ENCODE data around the gene LGI1. TPM values are rescaled to one million over a fixed set of nuclear protein-coding genes. Genes with fewer than 3 reads are reported as not detected.

LGI1 gene
- total RNA-seq, 3 donors from 2014 or later, result not detected

GRCh38 chr10:93746844-93747284, 10.9 kb upstream of the LGI1 start:
- ATAC-seq (no peak), DNase-seq (no peak)
- Mint-ChIP-seq H3K9me3 (no peaks in the 10 kb centered on the region), H3K4me1 (ENCODE audit: low read depth) (peaks cover 3% of the 10 kb centered on the region), H3K4me3 (no peak overlapping the region), H3K27me3 (ENCODE audit: low read depth) (peaks cover 4% of the 10 kb centered on the region), H3K36me3 (ENCODE audit: insufficient read depth) (no peaks in the 10 kb centered on the region)

DNA sequence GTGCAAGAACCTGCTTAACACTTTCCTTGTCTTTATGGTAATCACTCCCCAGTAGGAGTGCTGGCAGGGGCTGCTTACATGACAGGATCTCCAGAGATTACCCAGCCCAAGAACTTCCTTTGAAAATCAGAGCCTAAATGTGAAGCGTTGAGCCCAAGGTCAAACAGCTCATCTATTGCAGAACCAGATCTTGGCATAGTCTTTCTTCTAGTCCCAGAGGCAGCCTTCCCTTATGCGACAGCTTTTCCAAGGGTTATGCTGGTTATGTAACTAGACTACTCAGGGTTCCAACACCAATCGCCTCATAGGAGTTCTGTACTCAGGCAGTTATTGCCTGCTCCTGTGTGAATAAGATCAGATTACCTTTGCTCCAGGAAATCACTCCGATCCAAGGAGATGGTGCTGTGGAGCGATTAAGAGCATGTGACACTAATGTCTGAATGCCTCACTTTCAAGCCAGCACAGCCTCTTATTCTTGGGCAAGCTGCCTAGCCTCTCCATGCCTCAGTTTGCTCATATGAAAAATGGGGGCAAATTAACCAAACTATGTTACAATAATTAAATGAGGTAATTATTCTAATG, 8.4 kb upstream of the LGI1 start:
- Mint-ChIP-seq H3K36me3 (ENCODE audit: insufficient read depth) (no peaks in the 10 kb centered on the region), H3K4me3 (no peak overlapping the region), H3K9me3 (no peaks in the 10 kb centered on the region), H3K27me3 (ENCODE audit: low read depth) (peaks cover 4% of the 10 kb centered on the region), H3K4me1 (ENCODE audit: low read depth) (peaks cover 2% of the 10 kb centered on the region)
- ATAC-seq (no peak), DNase-seq (no peak)

- no peak for ATAC-seq
- DNase-seq, result no peak
- Mint-ChIP-seq H3K27me3 (ENCODE audit: low read depth) (peaks cover 7% of the 10 kb centered on the region), H3K36me3 (ENCODE audit: insufficient read depth) (no peaks in the 10 kb centered on the region), H3K9me3 (no peaks in the 10 kb centered on the region), H3K4me1 (ENCODE audit: low read depth) (peaks cover 2% of the 10 kb centered on the region), H3K4me3 (no peak overlapping the region)
These were observed 6.6 kb upstream of the LGI1 start for GRCh38 chr10:93751124-93751523.

DNA sequence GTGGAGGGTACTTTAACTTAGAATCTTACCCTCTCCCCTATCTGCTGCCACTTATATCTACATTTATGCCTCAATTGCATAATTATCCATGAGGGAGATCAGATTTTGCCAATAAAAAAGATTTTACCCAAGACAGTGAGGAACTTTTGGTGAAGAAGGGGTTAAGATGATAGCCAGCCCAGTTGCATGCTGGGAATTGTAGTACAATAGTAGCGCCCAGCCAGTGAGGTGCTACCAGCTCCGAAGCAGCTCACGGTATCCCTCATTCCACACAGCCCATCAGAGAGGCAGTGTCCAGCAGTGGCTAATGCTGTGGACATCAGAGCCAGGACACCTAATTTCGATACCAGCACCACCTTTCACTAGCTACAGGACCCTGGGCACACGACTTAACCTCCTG, 5.9 kb upstream of the LGI1 start:
- Mint-ChIP-seq H3K9me3 (no peaks in the 10 kb centered on the region), H3K4me3 (no peak overlapping the region), H3K4me1 (ENCODE audit: low read depth) (peaks cover 2% of the 10 kb centered on the region), H3K36me3 (ENCODE audit: insufficient read depth) (no peaks in the 10 kb centered on the region), H3K27me3 (ENCODE audit: low read depth) (peaks cover 11% of the 10 kb centered on the region)
- no peak for DNase-seq
- peak in 1 of 2 donors; percentile 56 for ATAC-seq

DNA sequence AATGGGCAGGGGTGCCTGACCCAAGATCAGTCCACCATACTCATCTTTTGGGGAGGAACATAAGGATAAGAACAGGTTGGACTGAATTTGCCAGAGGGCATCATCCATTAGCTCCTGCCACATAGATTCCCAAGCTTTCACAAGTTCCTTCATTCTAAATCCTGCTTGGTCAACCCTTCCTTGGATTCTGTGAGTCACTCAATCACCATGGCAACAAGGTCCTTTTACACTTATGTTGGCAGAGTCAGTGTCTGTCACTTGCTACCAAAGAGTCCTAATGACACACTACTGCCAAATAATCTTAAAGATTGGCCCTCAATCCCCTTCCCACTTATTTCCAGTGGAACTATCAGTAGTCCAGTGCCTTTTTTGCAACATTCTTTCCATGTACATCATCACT, 5.0 kb upstream of the LGI1 start:
- Mint-ChIP-seq H3K36me3 (ENCODE audit: insufficient read depth) (no peaks in the 10 kb centered on the region), H3K4me1 (ENCODE audit: low read depth) (peaks cover 3% of the 10 kb centered on the region), H3K9me3 (no peaks in the 10 kb centered on the region), H3K27me3 (ENCODE audit: low read depth) (peaks cover 14% of the 10 kb centered on the region), H3K4me3 (no peak overlapping the region)
- no peak for DNase-seq
- ATAC-seq, result no peak

- H3K4me1 Mint-ChIP-seq (ENCODE audit: low read depth), result peaks cover 9% of the 10 kb centered on the region
- no peak overlapping the region for H3K4me3 Mint-ChIP-seq
- H3K36me3 Mint-ChIP-seq (ENCODE audit: insufficient read depth), result no peaks in the 10 kb centered on the region
- DNase-seq, result no peak
- ATAC-seq, result no peak
- H3K27me3 Mint-ChIP-seq (ENCODE audit: low read depth), result peaks cover 24% of the 10 kb centered on the region
- no peaks in the 10 kb centered on the region for H3K9me3 Mint-ChIP-seq
These were observed 4.0 kb upstream of the LGI1 start for GRCh38 chr10:93753621-93754250.

- Mint-ChIP-seq H3K36me3 (ENCODE audit: insufficient read depth) (no peaks in the 10 kb centered on the region), H3K9me3 (no peaks in the 10 kb centered on the region), H3K4me3 (no peak overlapping the region), H3K27me3 (ENCODE audit: low read depth) (peaks cover 28% of the 10 kb centered on the region), H3K4me1 (ENCODE audit: low read depth) (peaks cover 9% of the 10 kb centered on the region)
- ATAC-seq, result no peak
- no peak for DNase-seq
These were observed 3.0 kb upstream of the LGI1 start for GRCh38 chr10:93754761-93755160.

DNA sequence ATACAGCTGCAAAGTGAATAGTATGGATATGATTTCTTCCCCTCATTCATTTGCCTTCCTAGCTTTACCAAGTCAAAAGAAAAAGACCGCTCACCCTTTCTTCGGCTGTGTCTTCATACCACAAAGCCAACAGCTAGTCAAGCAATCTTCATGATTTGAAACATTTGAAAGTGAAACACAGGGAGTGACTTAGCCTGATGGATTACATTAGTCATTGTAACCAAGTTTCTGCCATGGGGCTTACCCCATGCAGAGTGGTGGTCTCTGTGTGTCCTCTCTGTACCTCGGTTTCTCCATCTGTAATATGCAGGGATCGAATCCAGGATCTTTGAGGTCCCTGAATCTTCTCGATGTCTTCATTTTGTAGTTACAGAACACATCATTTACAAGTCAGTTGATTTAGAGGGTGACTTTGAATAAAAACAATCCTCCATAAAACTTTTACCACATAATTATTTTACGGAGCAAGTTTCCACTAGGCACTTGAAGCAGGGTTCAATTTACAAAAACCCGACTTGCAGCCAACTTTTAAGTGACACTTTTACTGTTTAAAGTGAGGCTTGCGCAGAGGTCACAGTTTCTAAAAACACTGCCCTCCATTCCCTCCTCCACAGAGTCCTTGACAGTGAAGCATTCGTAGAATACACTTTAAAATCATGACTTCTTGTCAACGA, 2.2 kb upstream of the LGI1 start:
- DNase-seq (no peak), ATAC-seq (no peak)
- no peaks in the 10 kb centered on the region for H3K9me3 Mint-ChIP-seq
- H3K36me3 Mint-ChIP-seq (ENCODE audit: insufficient read depth), result no peaks in the 10 kb centered on the region
- no peak overlapping the region for H3K4me3 Mint-ChIP-seq
- peaks cover 9% of the 10 kb centered on the region for H3K4me1 Mint-ChIP-seq (ENCODE audit: low read depth)
- H3K27me3 Mint-ChIP-seq (ENCODE audit: low read depth), result peaks cover 31% of the 10 kb centered on the region

DNA sequence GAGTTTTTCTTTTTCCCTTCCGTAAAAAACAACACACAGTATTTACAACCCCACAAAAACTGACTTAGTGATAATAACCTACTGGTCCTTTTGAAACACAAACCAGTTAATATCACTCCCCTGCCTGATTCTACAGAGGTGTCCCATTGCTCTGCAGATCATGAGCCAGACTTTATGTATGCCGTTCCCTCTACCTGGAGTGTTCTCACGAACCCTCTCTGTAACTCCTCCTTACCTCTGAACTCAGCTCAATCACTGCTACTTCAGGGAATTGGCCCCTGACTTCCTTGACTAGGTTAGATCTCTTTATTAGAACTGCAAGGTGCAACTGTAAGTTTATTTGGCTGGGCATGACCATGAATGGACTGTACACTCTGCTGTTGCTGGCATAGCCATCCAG, 1.6 kb upstream of the LGI1 start:
- H3K27me3 Mint-ChIP-seq (ENCODE audit: low read depth), result peaks cover 35% of the 10 kb centered on the region
- H3K36me3 Mint-ChIP-seq (ENCODE audit: insufficient read depth), result no peaks in the 10 kb centered on the region
- H3K9me3 Mint-ChIP-seq, result no peaks in the 10 kb centered on the region
- no peak for DNase-seq
- H3K4me3 Mint-ChIP-seq, result no peak overlapping the region
- ATAC-seq, result no peak
- peaks cover 9% of the 10 kb centered on the region for H3K4me1 Mint-ChIP-seq (ENCODE audit: low read depth)

- Mint-ChIP-seq H3K4me3 (no peak overlapping the region), H3K27me3 (ENCODE audit: low read depth) (peaks cover 40% of the 10 kb centered on the region), H3K9me3 (no peaks in the 10 kb centered on the region), H3K36me3 (ENCODE audit: insufficient read depth) (no peaks in the 10 kb centered on the region), H3K4me1 (ENCODE audit: low read depth) (peaks cover 7% of the 10 kb centered on the region)
- ATAC-seq (no peak), DNase-seq (no peak)
These were observed 600 bp upstream of the LGI1 start for GRCh38 chr10:93757136-93757535.

DNA sequence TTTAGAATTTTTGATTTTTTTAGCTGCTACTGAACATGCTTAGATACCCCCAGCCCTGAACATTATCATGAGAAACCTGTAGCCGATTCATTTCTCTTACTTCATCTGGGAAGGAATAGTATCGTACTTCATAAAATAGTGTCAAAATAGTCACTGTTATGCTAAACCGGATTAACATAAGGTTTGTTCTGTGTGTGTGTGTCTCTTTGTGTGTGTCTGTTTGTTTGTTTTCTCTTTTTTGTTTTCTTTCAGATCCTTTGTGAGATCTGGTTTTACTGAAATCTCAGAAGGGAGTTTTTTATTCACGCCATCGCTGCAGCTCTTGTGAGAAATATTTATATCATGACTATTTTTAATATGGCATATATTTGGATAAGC, 761 bp downstream of the LGI1 start:
- H3K36me3 Mint-ChIP-seq (ENCODE audit: insufficient read depth), result no peaks in the 10 kb centered on the region
- H3K9me3 Mint-ChIP-seq, result no peaks in the 10 kb centered on the region
- peaks cover 52% of the 10 kb centered on the region for H3K27me3 Mint-ChIP-seq (ENCODE audit: low read depth)
- DNase-seq, result no peak
- ATAC-seq, result no peak
- H3K4me1 Mint-ChIP-seq (ENCODE audit: low read depth), result peaks cover 7% of the 10 kb centered on the region
- no peak overlapping the region for H3K4me3 Mint-ChIP-seq

DNA sequence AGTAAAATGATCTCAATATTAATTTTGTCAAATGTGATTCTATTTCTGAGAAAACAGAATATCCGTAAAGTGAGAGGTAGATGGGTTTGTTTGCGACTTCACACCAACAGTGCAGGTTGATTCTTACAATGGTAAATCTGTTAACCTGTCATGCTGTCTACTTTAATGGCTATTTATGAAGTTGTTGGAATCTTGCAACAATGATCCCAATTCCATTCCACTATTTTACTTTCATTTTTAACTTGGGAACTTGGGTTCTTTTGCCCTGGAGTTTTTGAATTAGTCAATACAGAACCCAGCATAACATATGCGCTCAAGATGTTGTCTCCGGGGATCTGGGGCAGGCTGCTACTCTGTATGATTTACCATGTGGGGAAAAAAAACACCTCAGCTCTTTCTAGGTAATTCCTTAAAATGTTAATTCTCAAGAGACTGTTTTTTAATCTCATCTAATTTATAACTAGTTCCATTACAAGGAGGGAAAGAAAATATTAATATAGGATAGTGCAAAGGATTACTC, 1.2 kb downstream of the LGI1 start:
- no peaks in the 10 kb centered on the region for H3K36me3 Mint-ChIP-seq (ENCODE audit: insufficient read depth)
- no peak for ATAC-seq
- peaks cover 7% of the 10 kb centered on the region for H3K4me1 Mint-ChIP-seq (ENCODE audit: low read depth)
- no peaks in the 10 kb centered on the region for H3K9me3 Mint-ChIP-seq
- H3K27me3 Mint-ChIP-seq (ENCODE audit: low read depth), result peaks cover 55% of the 10 kb centered on the region
- H3K4me3 Mint-ChIP-seq, result no peak overlapping the region
- DNase-seq, result no peak

- H3K4me1 Mint-ChIP-seq (ENCODE audit: low read depth), result peaks cover 7% of the 10 kb centered on the region
- H3K4me3 Mint-ChIP-seq, result no peak overlapping the region
- no peak for ATAC-seq
- peaks cover 51% of the 10 kb centered on the region for H3K27me3 Mint-ChIP-seq (ENCODE audit: low read depth)
- DNase-seq, result no peak
- no peaks in the 10 kb centered on the region for H3K9me3 Mint-ChIP-seq
- no peaks in the 10 kb centered on the region for H3K36me3 Mint-ChIP-seq (ENCODE audit: insufficient read depth)
These were observed 2.8 kb downstream of the LGI1 start for GRCh38 chr10:93760490-93760889.

- no peak for ATAC-seq
- peaks cover 4% of the 10 kb centered on the region for H3K4me1 Mint-ChIP-seq (ENCODE audit: low read depth)
- no peaks in the 10 kb centered on the region for H3K9me3 Mint-ChIP-seq
- no peak overlapping the region for H3K4me3 Mint-ChIP-seq
- H3K27me3 Mint-ChIP-seq (ENCODE audit: low read depth), result peaks cover 42% of the 10 kb centered on the region
- no peak for DNase-seq
- H3K36me3 Mint-ChIP-seq (ENCODE audit: insufficient read depth), result no peaks in the 10 kb centered on the region
These were observed 5.2 kb downstream of the LGI1 start for GRCh38 chr10:93762979-93763391.

DNA sequence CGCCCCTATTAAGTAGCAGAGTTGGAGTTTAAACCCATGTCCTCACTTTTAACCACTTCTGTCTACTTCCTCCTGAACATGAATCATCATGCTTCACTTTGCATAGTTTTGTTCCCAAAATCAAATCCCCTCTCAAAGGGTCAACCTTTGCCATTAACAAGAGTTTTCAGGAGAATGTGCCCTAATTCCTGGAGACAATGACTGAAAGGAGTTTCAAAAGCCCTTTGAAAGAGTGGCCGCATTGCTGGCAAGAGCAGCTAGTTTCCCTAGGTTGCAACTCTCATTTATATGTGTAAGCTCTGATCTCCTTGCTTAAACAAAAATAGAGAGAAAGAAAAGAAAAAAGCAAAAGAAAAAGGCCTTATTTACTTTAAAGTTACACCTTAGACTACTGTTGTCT, 9.2 kb downstream of the LGI1 start:
- Mint-ChIP-seq H3K4me1 (ENCODE audit: low read depth) (no peaks in the 10 kb centered on the region), H3K36me3 (ENCODE audit: insufficient read depth) (no peaks in the 10 kb centered on the region), H3K9me3 (no peaks in the 10 kb centered on the region), H3K4me3 (no peak overlapping the region), H3K27me3 (ENCODE audit: low read depth) (peaks cover 22% of the 10 kb centered on the region)
- no peak for ATAC-seq
- no peak for DNase-seq

Measured in activated T-cell treated with anti-CD3 and anti-CD28 coated beads, Interleukin-2, amount 50 U/mL, for 4 hours (primary cell).